Measurements from ENCODE around the gene CHD6.

Gene CHD6

GRCh38 chr20:41616228-41616627, 1.9 kb downstream of the CHD6 start:
- Histone ChIP-seq H3K9ac (peak overlapping the region in 9 of 11 experiments; percentile 95 to 99 (median 97); a peak in 11 of 22 replicates), H3K9me3 (replicated peaks in 1 of 11) (peaks cover 0 to 18% (median 14%) of the 10 kb centered on the region in 11 experiments; a peak in 13 of 22 replicates), H3K27me3 (no peaks in the 10 kb centered on the region), H3K4me2 (peak overlapping the region; percentile 82 to 94 (median 89)), H3K27ac (peak overlapping the region in 8 of 11 experiments; percentile 11 to 98 (median 95); a peak in 6 of 22 replicates), H4K20me1 (peaks cover 27 to 62% (median 45%) of the 10 kb centered on the region in 11 experiments; a peak in 20 of 22 replicates), H3K36me3 (peaks cover 0 to 23% (median 6%) of the 10 kb centered on the region in 11 experiments; a peak in 11 of 22 replicates), H3K4me1 (peaks cover 29 to 53% (median 40%) of the 10 kb centered on the region in 10 experiments), H3K4me3 (peak overlapping the region; percentile 78 to 99 (median 97); a peak in 12 of 20 replicates)
- peak in 6 of 11 experiments; percentile 48 to 84 (median 70); a peak in 11 of 22 replicates for TF ChIP-seq Cebpa-rat (IDR thresholded peaks at IDR 0.05)

GRCh38 chr20:41615676-41616075, 2.5 kb downstream of the CHD6 start:
- Histone ChIP-seq H3K4me3 (peak overlapping the region in 7 of 10 experiments; percentile 15 to 98 (median 96); a peak in 6 of 20 replicates), H3K27ac (peak overlapping the region in 6 of 11 experiments; percentile 4 to 35 (median 12); a peak in 3 of 22 replicates), H3K9ac (peak overlapping the region in 4 of 11 experiments; percentile 10 to 95 (median 26); a peak in 2 of 22 replicates), H4K20me1 (peaks cover 29 to 67% (median 46%) of the 10 kb centered on the region in 11 experiments; a peak in 20 of 22 replicates), H3K9me3 (replicated peaks in 1 of 11) (peaks cover 0 to 20% (median 14%) of the 10 kb centered on the region in 11 experiments; a peak in 13 of 22 replicates), H3K36me3 (peaks cover 0 to 25% (median 6%) of the 10 kb centered on the region in 11 experiments; a peak in 11 of 22 replicates), H3K4me2 (peak overlapping the region; percentile 82 to 94 (median 89)), H3K4me1 (peaks cover 29 to 48% (median 41%) of the 10 kb centered on the region in 10 experiments), H3K27me3 (no peaks in the 10 kb centered on the region)
- no peak for TF ChIP-seq Cebpa-rat (IDR thresholded peaks at IDR 0.05)

- Histone ChIP-seq H3K9me3 (replicated peaks in 1 of 11) (peaks cover 0 to 23% (median 14%) of the 10 kb centered on the region in 11 experiments; a peak in 13 of 22 replicates), H3K4me2 (peak overlapping the region; percentile 82 to 94 (median 89); a peak in 21 of 22 replicates), H3K9ac (0 out of 22 replicates have a peak overlapping the region, but pooled peaks of 2 of the 11 experiments have one; percentile 15 to 36), H3K27me3 (no peaks in the 10 kb centered on the region), H3K4me3 (peak overlapping the region in 2 of 10 experiments; percentile 15 to 98; a peak in 2 of 20 replicates), H3K36me3 (peaks cover 0 to 25% (median 6%) of the 10 kb centered on the region in 11 experiments; a peak in 11 of 22 replicates), H3K4me1 (peaks cover 29 to 51% (median 43%) of the 10 kb centered on the region in 10 experiments), H3K27ac (no peak overlapping the region), H4K20me1 (peaks cover 30 to 72% (median 50%) of the 10 kb centered on the region in 11 experiments; a peak in 20 of 22 replicates)
- no peak for TF ChIP-seq Cebpa-rat (IDR thresholded peaks at IDR 0.05)
Observed at GRCh38 chr20:41615110-41615509, 3.1 kb downstream of the CHD6 start.

- peaks cover 35 to 64% (median 46%) of the 10 kb centered on the region in 10 experiments for H3K4me1 ChIP-seq
- peaks cover 30 to 90% (median 66%) of the 10 kb centered on the region in 11 experiments; a peak in 21 of 22 replicates for H4K20me1 ChIP-seq
- H3K27me3 ChIP-seq = no peaks in the 10 kb centered on the region
- TF ChIP-seq Cebpa-rat (IDR thresholded peaks at IDR 0.05) = no peak
- H3K4me2 ChIP-seq = no peak overlapping the region; a peak in 1 of 22 replicates
- no peak overlapping the region for H3K4me3 ChIP-seq
- H3K27ac ChIP-seq = no peak overlapping the region
- peaks cover 0 to 38% (median 18%) of the 10 kb centered on the region in 11 experiments; a peak in 17 of 22 replicates for H3K9me3 ChIP-seq (replicated peaks in 1 of 11)
- H3K36me3 ChIP-seq = peaks cover 0 to 35% (median 7%) of the 10 kb centered on the region in 11 experiments; a peak in 12 of 22 replicates
- no peak overlapping the region for H3K9ac ChIP-seq
Observed at GRCh38 chr20:41613321-41613720, 4.9 kb downstream of the CHD6 start.

GRCh38 chr20:41609474-41609873, 8.7 kb downstream of the CHD6 start:
- Histone ChIP-seq H3K27ac (0 out of 22 replicates have a peak overlapping the region, but pooled peaks of 1 of the 11 experiments have one; percentile 16), H3K36me3 (peaks cover 3 to 64% (median 28%) of the 10 kb centered on the region in 11 experiments; a peak in 20 of 22 replicates), H3K4me2 (peak overlapping the region in 9 of 11 experiments; percentile 2 to 73 (median 47); a peak in 11 of 22 replicates), H3K9me3 (replicated peaks in 1 of 11) (peaks cover 24 to 76% (median 54%) of the 10 kb centered on the region in 11 experiments), H3K9ac (no peak overlapping the region), H3K4me3 (no peak overlapping the region), H4K20me1 (peaks cover 0 to 92% (median 50%) of the 10 kb centered on the region in 11 experiments; a peak in 19 of 22 replicates), H3K27me3 (no peaks in the 10 kb centered on the region), H3K4me1 (peaks cover 8 to 36% (median 18%) of the 10 kb centered on the region in 10 experiments; a peak in 16 of 20 replicates)
- TF ChIP-seq Cebpa-rat (IDR thresholded peaks at IDR 0.05) = no peak

- Histone ChIP-seq H3K4me3 (no peak overlapping the region), H3K36me3 (peaks cover 4 to 71% (median 37%) of the 10 kb centered on the region in 11 experiments; a peak in 21 of 22 replicates), H3K27ac (no peak overlapping the region), H3K4me1 (peaks cover 8 to 36% (median 17%) of the 10 kb centered on the region in 10 experiments; a peak in 15 of 20 replicates), H3K9ac (no peak overlapping the region), H3K4me2 (0 out of 22 replicates have a peak overlapping the region, but pooled peaks of 1 of the 11 experiments have one; percentile 64), H3K27me3 (no peaks in the 10 kb centered on the region), H4K20me1 (peaks cover 0 to 86% (median 44%) of the 10 kb centered on the region in 11 experiments; a peak in 19 of 22 replicates), H3K9me3 (replicated peaks in 1 of 11) (peaks cover 33 to 79% (median 61%) of the 10 kb centered on the region in 11 experiments)
- TF ChIP-seq Cebpa-rat (IDR thresholded peaks at IDR 0.05) = no peak
Observed at GRCh38 chr20:41608606-41609005, 9.6 kb downstream of the CHD6 start.

GRCh38 chr20:41607791-41608190, 10.4 kb downstream of the CHD6 start:
- Histone ChIP-seq H3K9me3 (replicated peaks in 1 of 11) (peaks cover 41 to 83% (median 64%) of the 10 kb centered on the region in 11 experiments), H3K9ac (no peak overlapping the region), H3K4me1 (peaks cover 8 to 31% (median 17%) of the 10 kb centered on the region in 10 experiments; a peak in 15 of 20 replicates), H3K4me3 (no peak overlapping the region), H4K20me1 (peaks cover 0 to 78% (median 38%) of the 10 kb centered on the region in 11 experiments; a peak in 19 of 22 replicates), H3K27ac (no peak overlapping the region), H3K27me3 (no peaks in the 10 kb centered on the region), H3K36me3 (peaks cover 9 to 73% (median 41%) of the 10 kb centered on the region in 11 experiments), H3K4me2 (no peak overlapping the region)
- no peak for TF ChIP-seq Cebpa-rat (IDR thresholded peaks at IDR 0.05)

GRCh38 chr20:41604002-41604401, 14.2 kb downstream of the CHD6 start:
- H4K20me1 ChIP-seq = peaks cover 0 to 42% (median 20%) of the 10 kb centered on the region in 11 experiments; a peak in 15 of 22 replicates

More at GRCh38 chr20:41604002-41604401, 14.2 kb downstream of the CHD6 start:
- no peak overlapping the region for H3K9ac ChIP-seq
- H3K4me1 ChIP-seq = peaks cover 0 to 6% (median under 1%) of the 10 kb centered on the region in 10 experiments; a peak in 4 of 20 replicates
- peaks cover 79 to 100% (median 94%) of the 10 kb centered on the region in 11 experiments for H3K9me3 ChIP-seq (replicated peaks in 1 of 11)
- H3K36me3 ChIP-seq = peaks cover 44 to 89% (median 79%) of the 10 kb centered on the region in 11 experiments
- H3K27ac ChIP-seq = no peak overlapping the region
- TF ChIP-seq Cebpa-rat (IDR thresholded peaks at IDR 0.05) = no peak
- no peaks in the 10 kb centered on the region for H3K27me3 ChIP-seq
- no peak overlapping the region for H3K4me2 ChIP-seq
- H3K4me3 ChIP-seq = no peak overlapping the region
